Ishikawa (cell line): ENCODE measurements around the gene PRPSAP2.

Experiments used
- CEBPB ChIP-seq: IDR thresholded peaks from 2 replicates; pipeline ENCODE4 v1.6.1; 2012
- CREB1 ChIP-seq: IDR thresholded peaks from 2 replicates; pipeline ENCODE4 v1.6.1; 2012; ENCODE audit warnings: low read depth
- EGR1 ChIP-seq: IDR thresholded peaks from 2 replicates; pipeline ENCODE4 v1.6.1; 2012
- EP300 ChIP-seq: IDR thresholded peaks from 2 replicates; pipeline ENCODE4 v1.6.1; 2012; ENCODE audit warnings: borderline replicate concordance
- FOXM1 ChIP-seq: IDR thresholded peaks from 2 replicates; pipeline ENCODE4 v1.6.1; 2012; ENCODE audit warnings: low read depth, borderline replicate concordance
- MAX ChIP-seq: IDR thresholded peaks from 2 replicates; pipeline ENCODE4 v1.6.1; 2012
- NFIC ChIP-seq: IDR thresholded peaks from 2 replicates; pipeline ENCODE4 v1.6.1; 2012
- RAD21 ChIP-seq: IDR thresholded peaks from 2 replicates; pipeline ENCODE4 v1.6.1; 2012; ENCODE audit warnings: low read depth
- REST ChIP-seq: IDR thresholded peaks from 2 replicates; pipeline ENCODE4 v1.6.1; 2012; ENCODE audit warnings: low read depth, mild to moderate bottlenecking
- TAF1 ChIP-seq: IDR thresholded peaks from 2 replicates; pipeline ENCODE4 v1.6.1; 2012; ENCODE audit warnings: low read depth, mild to moderate bottlenecking
- TCF12 ChIP-seq: IDR thresholded peaks from 2 replicates; pipeline ENCODE4 v1.6.1; 2012; ENCODE audit warnings: low read depth
- TEAD4 ChIP-seq: IDR thresholded peaks from 2 replicates; pipeline ENCODE4 v1.6.1; 2012
- USF1 ChIP-seq: IDR thresholded peaks from 2 replicates; pipeline ENCODE4 v1.6.1; 2012
- YY1 ChIP-seq: IDR thresholded peaks from 2 replicates; pipeline ENCODE4 v1.6.1; 2012; ENCODE audit warnings: low read depth
- ZBTB7A ChIP-seq: IDR thresholded peaks from 2 replicates; pipeline ENCODE4 v1.6.1; 2012; ENCODE audit warnings: low read depth

The PRPSAP2 gene

GRCh38 chr17:18971801-18972200 is 113.9 kb downstream of the PRPSAP2 start:
- TF ChIP-seq CEBPB (no peak), TCF12 (no peak), EP300 (no peak), USF1 (no peak), NFIC (no peak), REST (no peak), ZBTB7A (no peak), YY1 (no peak), FOXM1 (no peak), CREB1 (no peak), RAD21 (no peak), MAX (no peak)

- TF ChIP-seq CREB1 (no peak), TEAD4 (no peak), TCF12 (no peak), YY1 (no peak), USF1 (no peak), RAD21 (no peak), MAX (no peak), TAF1 (no peak), REST (no peak), EGR1 (no peak), NFIC (no peak), EP300 (no peak), ZBTB7A (no peak), CEBPB (no peak), FOXM1 (no peak)
Measured at GRCh38 chr17:18974407-18975149, 116.6 kb downstream of the PRPSAP2 start.

GRCh38 chr17:18975597-18975996 is 117.7 kb downstream of the PRPSAP2 start:
- no peak for TF ChIP-seq TEAD4
- no peak for TF ChIP-seq REST
- no peak for TF ChIP-seq MAX
- no peak for TF ChIP-seq YY1
- TF ChIP-seq NFIC, result no peak
- TF ChIP-seq ZBTB7A, result no peak
- no peak for TF ChIP-seq TCF12
- TF ChIP-seq USF1, result no peak
- TF ChIP-seq TAF1, result no peak
- TF ChIP-seq EGR1, result no peak
- TF ChIP-seq CREB1, result no peak
- no peak for TF ChIP-seq EP300
- TF ChIP-seq FOXM1, result no peak
- TF ChIP-seq CEBPB, result no peak

GRCh38 chr17:18976201-18976600 is 118.3 kb downstream of the PRPSAP2 start:
- TF ChIP-seq TCF12 (no peak), ZBTB7A (no peak), NFIC (no peak), CREB1 (no peak), CEBPB (no peak), TEAD4 (no peak), EGR1 (no peak), RAD21 (no peak)
